IPS-15b (cell line): ENCODE data around the gene NMUR2.

ENCODE experiments used
- H3K27me3 ChIP-seq: one replicate; pipeline ENCODE4 v1.6.1; 2013; ENCODE audit warnings: low read length; ENCODE audit not compliant: control insufficient read depth, insufficient read depth
- H3K36me3 ChIP-seq: one replicate; pipeline ENCODE4 v1.6.1; 2013; ENCODE audit warnings: low read length; ENCODE audit not compliant: control insufficient read depth, insufficient read depth
- H3K4me1 ChIP-seq: one replicate; pipeline ENCODE4 v1.6.1; 2013; ENCODE audit warnings: mild to moderate bottlenecking, low read length; ENCODE audit not compliant: control insufficient read depth, insufficient read depth
- H3K4me3 ChIP-seq: one replicate; pipeline ENCODE4 v1.5.1; 2013; ENCODE audit warnings: low read depth, low read length
- H3K9ac ChIP-seq: one replicate; pipeline ENCODE4 v1.6.1; 2013; ENCODE audit warnings: low read depth, mild to moderate bottlenecking, low read length
- H3K9me3 ChIP-seq: one replicate; pipeline ENCODE4 v1.6.1; 2013; ENCODE audit warnings: mild to moderate bottlenecking, low read length; ENCODE audit not compliant: control insufficient read depth, insufficient read depth

Gene NMUR2

GRCh38 chr5:152405145-152405544 lies at the start of gene NMUR2:
TSS of gene NMUR2 (minus strand) at chr5:152405279. CDS start at chr5:152405113, 166 bp downstream.
- H3K4me3 ChIP-seq, result no peak within 1 kb of the TSS
- no peak within 1 kb of the TSS for H3K9ac ChIP-seq
- no peaks in the 10 kb centered on the region for H3K36me3 ChIP-seq
- no peaks in the 10 kb centered on the region for H3K4me1 ChIP-seq
- no peaks in the 10 kb centered on the region for H3K9me3 ChIP-seq
- H3K27me3 ChIP-seq, result no peaks in the 10 kb centered on the region

GRCh38 chr5:152443935-152444334 lies 38.9 kb upstream of the NMUR2 start:
- no peaks in the 10 kb centered on the region for H3K9me3 ChIP-seq
- H3K27me3 ChIP-seq, result no peaks in the 10 kb centered on the region
- H3K36me3 ChIP-seq, result no peaks in the 10 kb centered on the region
- H3K9ac ChIP-seq, result no peak overlapping the region
- no peaks in the 10 kb centered on the region for H3K4me1 ChIP-seq
- no peak overlapping the region for H3K4me3 ChIP-seq

- Histone ChIP-seq H3K9me3 (no peaks in the 10 kb centered on the region), H3K4me3 (no peak overlapping the region), H3K4me1 (peaks cover 5% of the 10 kb centered on the region), H3K9ac (no peak overlapping the region), H3K27me3 (no peaks in the 10 kb centered on the region), H3K36me3 (no peaks in the 10 kb centered on the region)
Observed at GRCh38 chr5:152439791-152440190, 34.7 kb upstream of the NMUR2 start.

- H3K4me1 ChIP-seq, result peaks cover 5% of the 10 kb centered on the region
- H3K9ac ChIP-seq, result no peak overlapping the region
- H3K9me3 ChIP-seq, result no peaks in the 10 kb centered on the region
- no peaks in the 10 kb centered on the region for H3K27me3 ChIP-seq
- H3K36me3 ChIP-seq, result no peaks in the 10 kb centered on the region
- no peak overlapping the region for H3K4me3 ChIP-seq
Observed at GRCh38 chr5:152437866-152438265, 32.8 kb upstream of the NMUR2 start.

- Histone ChIP-seq H3K36me3 (no peaks in the 10 kb centered on the region), H3K27me3 (no peaks in the 10 kb centered on the region), H3K4me3 (no peak overlapping the region), H3K9me3 (no peaks in the 10 kb centered on the region), H3K9ac (no peak overlapping the region), H3K4me1 (no peaks in the 10 kb centered on the region)
Observed at GRCh38 chr5:152427721-152428120, 22.6 kb upstream of the NMUR2 start.

- H3K27me3 ChIP-seq, result no peaks in the 10 kb centered on the region
- no peaks in the 10 kb centered on the region for H3K9me3 ChIP-seq
- H3K36me3 ChIP-seq, result no peaks in the 10 kb centered on the region
- H3K9ac ChIP-seq, result no peak overlapping the region
- no peaks in the 10 kb centered on the region for H3K4me1 ChIP-seq
- H3K4me3 ChIP-seq, result no peak overlapping the region
Observed at GRCh38 chr5:152425083-152425482, 20.0 kb upstream of the NMUR2 start.

- no peak overlapping the region for H3K9ac ChIP-seq
Observed at GRCh38 chr5:152424501-152424900, 19.4 kb upstream of the NMUR2 start.

GRCh38 chr5:152422081-152422480 lies 17.0 kb upstream of the NMUR2 start:
- H3K4me1 ChIP-seq, result no peaks in the 10 kb centered on the region
- H3K9me3 ChIP-seq, result no peaks in the 10 kb centered on the region
- H3K4me3 ChIP-seq, result no peak overlapping the region
- no peak overlapping the region for H3K9ac ChIP-seq
- H3K27me3 ChIP-seq, result no peaks in the 10 kb centered on the region
- no peaks in the 10 kb centered on the region for H3K36me3 ChIP-seq

More at GRCh38 chr5:152424501-152424900, 19.4 kb upstream of the NMUR2 start:
- H3K4me1 ChIP-seq, result no peaks in the 10 kb centered on the region
- no peaks in the 10 kb centered on the region for H3K36me3 ChIP-seq
- no peak overlapping the region for H3K4me3 ChIP-seq
- H3K9me3 ChIP-seq, result no peaks in the 10 kb centered on the region
- no peaks in the 10 kb centered on the region for H3K27me3 ChIP-seq

GRCh38 chr5:152412129-152412528 lies 7.0 kb upstream of the NMUR2 start:
- no peak overlapping the region for H3K9ac ChIP-seq
- no peaks in the 10 kb centered on the region for H3K27me3 ChIP-seq
- no peaks in the 10 kb centered on the region for H3K4me1 ChIP-seq
- H3K9me3 ChIP-seq, result no peaks in the 10 kb centered on the region
- no peak overlapping the region for H3K4me3 ChIP-seq
- no peaks in the 10 kb centered on the region for H3K36me3 ChIP-seq

GRCh38 chr5:152406082-152406481 lies 1.0 kb upstream of the NMUR2 start:
- H3K4me1 ChIP-seq, result no peaks in the 10 kb centered on the region
- H3K9me3 ChIP-seq, result no peaks in the 10 kb centered on the region
- no peak overlapping the region for H3K9ac ChIP-seq
- no peaks in the 10 kb centered on the region for H3K36me3 ChIP-seq
- H3K4me3 ChIP-seq, result no peak overlapping the region
- no peaks in the 10 kb centered on the region for H3K27me3 ChIP-seq

- Histone ChIP-seq H3K4me1 (no peaks in the 10 kb centered on the region), H3K9ac (no peak overlapping the region), H3K36me3 (no peaks in the 10 kb centered on the region), H3K9me3 (no peaks in the 10 kb centered on the region), H3K4me3 (no peak overlapping the region), H3K27me3 (no peaks in the 10 kb centered on the region)
Observed at GRCh38 chr5:152404494-152404893, 585 bp downstream of the NMUR2 start.

GRCh38 chr5:152403046-152403445 lies 2.0 kb downstream of the NMUR2 start:
- H3K4me1 ChIP-seq, result no peaks in the 10 kb centered on the region
- no peaks in the 10 kb centered on the region for H3K36me3 ChIP-seq
- H3K4me3 ChIP-seq, result no peak overlapping the region
- no peak overlapping the region for H3K9ac ChIP-seq
- H3K27me3 ChIP-seq, result no peaks in the 10 kb centered on the region
- no peaks in the 10 kb centered on the region for H3K9me3 ChIP-seq

- no peaks in the 10 kb centered on the region for H3K4me1 ChIP-seq
- no peak overlapping the region for H3K4me3 ChIP-seq
- no peaks in the 10 kb centered on the region for H3K9me3 ChIP-seq
- no peak overlapping the region for H3K9ac ChIP-seq
- H3K36me3 ChIP-seq, result no peaks in the 10 kb centered on the region
- H3K27me3 ChIP-seq, result no peaks in the 10 kb centered on the region
Observed at GRCh38 chr5:152400846-152401245, 4.2 kb downstream of the NMUR2 start.
